Measurements from ENCODE around the gene AADACL4. TPM values are rescaled to one million over a fixed set of nuclear protein-coding genes. Genes with fewer than 3 reads are reported as not detected.

Gene AADACL4
- polyA plus RNA-seq, 1 experiment = not detected

DNA sequence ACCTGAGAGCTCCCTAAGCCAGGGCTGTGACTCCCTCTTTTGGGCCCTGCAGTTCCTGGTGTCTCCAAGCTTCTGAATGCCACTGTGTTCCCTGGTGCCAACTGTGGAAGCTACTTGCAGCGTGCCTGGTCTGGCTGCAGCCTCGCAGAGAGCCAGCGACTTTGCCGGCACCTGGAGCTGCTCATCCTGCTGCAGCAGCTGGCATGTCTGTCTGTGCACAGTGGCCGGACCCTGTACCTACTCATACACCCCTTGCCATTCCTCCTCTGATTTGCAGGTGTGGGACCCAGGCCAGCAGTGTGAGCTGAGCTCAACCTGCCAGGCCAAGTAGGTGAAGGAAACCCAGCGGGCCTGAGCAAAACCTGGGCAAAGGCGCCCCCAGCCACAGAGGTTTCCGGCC, 12.3 kb upstream of the AADACL4 start:
- CTCF ChIA-PET = interaction anchor here (0.6 to 2.4 kb wide), 4 partner anchors 11 to 382 kb away, joined by 5 to 6 read pairs (median 6); no protein-coding TSS in a partner anchor
- Histone ChIP-seq H3K27me3 (ENCODE audit: control insufficient read depth, insufficient read depth, low read length) (peaks cover 25% of the 10 kb centered on the region), H3K9me3 (ENCODE audit: control insufficient read depth, insufficient read depth, low read length) (peaks cover 3% of the 10 kb centered on the region; the same call in 1 of the 2 replicates), H3K4me3 (ENCODE audit: low read depth, low read length) (no peak overlapping the region), H3K27ac (ENCODE audit: low read depth, low read length) (no peak overlapping the region)
- no peak for TF ChIP-seq CTCF (IDR thresholded peaks at IDR 0.05; ENCODE audit: low read depth, low read length)
- POLR2A ChIA-PET = interaction anchor here (0.8 kb wide), 1 partner anchor 18 kb away, joined by 3 read pairs; no protein-coding TSS in a partner anchor
- no peak for DNase-seq (ENCODE audit: low read depth, low spot score)

DNA sequence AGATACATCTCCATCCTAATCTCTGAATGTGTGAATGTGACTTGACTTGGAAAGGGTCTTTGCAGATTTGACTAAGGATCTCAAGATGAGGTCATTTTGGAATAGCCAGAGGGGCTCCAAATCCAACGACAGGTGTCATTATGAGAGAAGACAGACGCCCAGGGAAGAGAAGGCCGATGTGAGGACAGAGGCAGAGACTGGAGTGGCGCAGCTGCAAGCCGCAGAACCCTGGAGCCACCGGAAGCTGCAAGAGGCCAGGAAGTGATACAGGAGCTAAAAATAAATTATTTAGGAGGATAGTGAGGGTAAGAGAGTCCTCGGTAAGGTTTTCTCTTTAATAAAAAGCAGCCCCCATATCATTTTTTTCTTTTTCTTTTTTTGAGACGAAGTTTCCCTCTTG, 9.7 kb upstream of the AADACL4 start:
- CTCF ChIA-PET = interaction anchor here (1.3 kb wide), 1 partner anchor 24 kb away, joined by 6 read pairs; no protein-coding TSS in a partner anchor
- H3K27ac ChIP-seq (ENCODE audit: low read depth, low read length) = no peak overlapping the region
- no peak for TF ChIP-seq CTCF (IDR thresholded peaks at IDR 0.05; ENCODE audit: low read depth, low read length)
- H3K27me3 ChIP-seq (ENCODE audit: control insufficient read depth, insufficient read depth, low read length) = peaks cover 20% of the 10 kb centered on the region
- POLR2A ChIA-PET = no interaction called here
- H3K4me3 ChIP-seq (ENCODE audit: low read depth, low read length) = no peak overlapping the region
- H3K9me3 ChIP-seq (ENCODE audit: control insufficient read depth, insufficient read depth, low read length) = peaks cover 11% of the 10 kb centered on the region
- DNase-seq (ENCODE audit: low read depth, low spot score) = no peak

DNA sequence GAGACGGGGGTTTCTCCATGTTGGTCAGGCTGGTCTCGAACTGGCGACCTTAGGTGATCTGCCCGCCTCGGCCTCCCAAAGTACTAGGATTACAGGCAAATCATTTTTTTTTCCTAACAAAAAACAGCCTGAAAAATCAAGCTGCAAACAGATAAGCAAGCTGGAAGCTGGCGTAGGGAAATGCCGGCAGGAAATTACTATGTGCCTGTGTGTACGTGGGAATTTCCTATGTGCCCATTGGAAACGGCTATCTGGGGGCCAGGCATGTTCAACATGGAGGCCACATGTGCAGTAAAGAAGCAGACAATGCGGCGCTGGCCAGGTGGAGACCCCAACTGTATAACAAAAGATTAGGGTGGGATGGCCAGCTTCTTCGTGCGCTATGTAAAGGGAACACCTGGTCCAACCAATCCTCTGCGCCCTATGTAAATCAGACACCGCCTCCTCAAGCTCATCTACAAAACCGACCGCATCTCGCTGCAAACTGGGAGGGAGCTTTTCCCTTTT, 9.1 kb upstream of the AADACL4 start:
- POLR2A ChIA-PET = no interaction called here
- no peak for TF ChIP-seq CTCF (IDR thresholded peaks at IDR 0.05; ENCODE audit: low read depth, low read length)
- Histone ChIP-seq H3K27me3 (ENCODE audit: control insufficient read depth, insufficient read depth, low read length) (peaks cover 16% of the 10 kb centered on the region), H3K27ac (ENCODE audit: low read depth, low read length) (no peak overlapping the region), H3K4me3 (ENCODE audit: low read depth, low read length) (no peak overlapping the region), H3K9me3 (ENCODE audit: control insufficient read depth, insufficient read depth, low read length) (peaks cover 16% of the 10 kb centered on the region)
- no peak for DNase-seq (ENCODE audit: low read depth, low spot score)
- CTCF ChIA-PET = interaction anchor here (1.3 kb wide), 1 partner anchor 24 kb away, joined by 6 read pairs; no protein-coding TSS in a partner anchor

DNA sequence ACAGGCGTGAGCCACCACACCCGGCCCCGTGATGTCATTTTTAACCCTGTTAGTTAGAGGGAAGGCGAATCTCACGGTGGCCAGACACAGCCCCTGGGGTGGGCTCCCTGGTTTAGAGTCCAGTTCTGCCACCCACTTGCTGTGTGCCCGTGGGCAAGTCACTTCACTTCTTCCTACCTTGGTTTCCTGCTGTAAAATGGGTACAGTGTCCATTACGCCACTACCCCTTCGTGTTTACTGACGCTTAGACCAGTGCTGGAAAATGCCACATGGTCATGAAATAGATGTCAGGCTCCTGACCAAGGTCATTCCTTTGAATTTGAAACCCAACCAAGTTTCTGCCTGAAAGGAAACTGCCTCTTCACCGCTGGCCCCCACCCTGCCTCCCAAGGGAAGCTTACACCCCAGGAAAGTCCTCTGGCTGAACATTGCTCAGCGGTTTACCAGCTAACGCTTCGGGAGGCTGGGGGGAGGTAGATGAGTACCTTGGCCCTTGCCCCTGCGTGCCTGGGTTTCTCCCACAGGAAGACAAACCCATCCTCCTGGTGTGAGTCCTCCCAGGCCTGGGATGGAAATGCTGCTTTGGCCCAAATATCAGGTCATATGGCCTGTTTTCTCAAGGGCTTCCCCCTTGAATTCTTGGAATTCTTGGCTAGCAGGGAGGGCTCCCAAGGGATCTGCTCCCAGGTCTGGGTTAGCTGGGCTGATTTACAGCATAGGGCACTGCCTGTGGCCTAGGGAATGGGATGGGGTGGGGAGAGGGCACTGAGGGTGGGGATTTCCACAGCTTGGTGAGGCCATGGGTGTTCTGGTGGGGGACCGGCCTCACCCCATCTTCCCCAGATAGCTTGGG, 7.6 kb upstream of the AADACL4 start:
- Histone ChIP-seq H3K4me3 (ENCODE audit: low read depth, low read length) (no peak overlapping the region), H3K9me3 (ENCODE audit: control insufficient read depth, insufficient read depth, low read length) (peaks cover 21% of the 10 kb centered on the region), H3K27ac (ENCODE audit: low read depth, low read length) (no peak overlapping the region), H3K27me3 (ENCODE audit: control insufficient read depth, insufficient read depth, low read length) (peaks cover 10% of the 10 kb centered on the region)
- no peak for TF ChIP-seq CTCF (IDR thresholded peaks at IDR 0.05; ENCODE audit: low read depth, low read length)
- DNase-seq (ENCODE audit: low read depth, low spot score) = no peak
- ChIA-PET CTCF (interaction anchor here (3.1 kb wide), 1 partner anchor 23 kb away, joined by 10 read pairs; no protein-coding TSS in a partner anchor), POLR2A (no interaction called here)

DNA sequence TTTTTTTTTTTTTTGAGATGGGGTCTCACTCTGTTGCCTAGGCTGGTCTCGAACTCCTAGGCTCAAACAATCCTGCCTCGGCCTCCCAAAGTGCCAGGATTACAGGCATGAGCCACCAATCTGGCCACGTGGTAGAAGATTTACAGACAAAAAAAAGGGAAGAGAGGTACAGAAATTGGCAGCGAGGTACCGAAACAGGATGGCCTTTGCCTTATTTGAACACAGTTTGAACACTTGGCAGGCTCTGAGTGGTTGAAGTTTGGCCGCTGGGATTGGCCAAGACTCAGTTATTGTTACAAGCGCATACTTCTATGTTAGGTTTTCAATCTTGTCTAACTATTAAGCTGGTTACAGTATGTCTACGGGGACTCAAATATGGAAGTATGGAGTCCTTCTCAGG, 6.2 kb upstream of the AADACL4 start:
- CTCF ChIA-PET = interaction anchor here (3.1 kb wide), 1 partner anchor 21 kb away, joined by 10 read pairs; no protein-coding TSS in a partner anchor
- Histone ChIP-seq H3K27ac (ENCODE audit: low read depth, low read length) (no peak overlapping the region), H3K9me3 (ENCODE audit: control insufficient read depth, insufficient read depth, low read length) (peaks cover 21% of the 10 kb centered on the region), H3K4me3 (ENCODE audit: low read depth, low read length) (no peak overlapping the region), H3K27me3 (ENCODE audit: control insufficient read depth, insufficient read depth, low read length) (peaks cover 2% of the 10 kb centered on the region)
- POLR2A ChIA-PET = interaction anchor here (0.6 kb wide), 1 partner anchor 296 kb away, joined by 3 read pairs; no protein-coding TSS in a partner anchor
- TF ChIP-seq CTCF (IDR thresholded peaks at IDR 0.05; ENCODE audit: low read depth, low read length) = no peak
- DNase-seq (ENCODE audit: low read depth, low spot score) = no peak
